ENCODE data around the gene TIMP4. TPM values are rescaled to one million over a fixed set of nuclear protein-coding genes. Genes with fewer than 3 reads are reported as not detected.

Gene TIMP4
- total and polyA plus RNA-seq, 3 donors from 2014 or later: 0.95 to 3.3 (median 1.3) TPM

DNA sequence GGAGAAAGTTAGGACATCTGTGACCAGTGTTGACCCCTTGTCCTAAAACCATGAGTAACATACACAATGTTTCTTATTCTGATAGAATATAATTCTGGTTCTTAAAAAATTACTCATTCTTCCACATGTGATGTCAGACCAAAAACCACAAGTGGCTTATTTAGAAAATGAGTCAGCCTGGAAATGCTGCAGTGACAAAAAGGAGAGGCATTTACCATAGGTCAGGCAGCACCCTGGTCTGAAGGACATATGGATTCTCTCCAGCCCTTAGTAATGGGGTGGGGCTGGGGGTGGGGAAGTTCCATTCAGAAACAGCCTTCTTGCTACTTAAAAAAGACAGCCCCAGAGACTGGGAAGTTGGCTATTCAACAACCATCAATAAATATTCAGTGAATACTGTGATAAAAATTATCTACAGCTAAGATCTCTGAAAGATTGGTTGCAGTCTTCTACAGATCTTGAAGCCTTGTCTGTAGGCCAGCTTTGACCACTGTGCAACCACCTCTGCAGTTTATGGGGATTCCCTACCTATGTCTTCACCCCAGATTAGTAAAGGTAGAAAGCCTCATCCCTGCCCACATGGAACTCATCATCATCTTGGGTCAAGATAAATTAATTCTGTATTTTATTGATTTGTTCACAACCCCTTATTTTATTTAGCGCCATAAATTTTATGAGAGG, 34.9 kb upstream of the TIMP4 start:
- Histone ChIP-seq H3K36me3 (ENCODE audit: low read depth, missing control alignments) (no peaks in the 10 kb centered on the region), H3K4me3 (no peak overlapping the region), H3K27me3 (no peaks in the 10 kb centered on the region), H3K27ac (no peak overlapping the region), H3K4me1 (no peaks in the 10 kb centered on the region), H3K9me3 (no peaks in the 10 kb centered on the region)
- intact Hi-C loops (cut with DNase I; ENCODE audit: low total_unique reads): no loop called here
- DNase-seq: no peak
- no peak for TF ChIP-seq POLR2A (IDR thresholded peaks at IDR 0.05)
- no peak for TF ChIP-seq CTCF (IDR thresholded peaks at IDR 0.05)
- WGBS, 2 donors: 96 to 97% methylated on average over 1 of the region's 1 CpG

DNA sequence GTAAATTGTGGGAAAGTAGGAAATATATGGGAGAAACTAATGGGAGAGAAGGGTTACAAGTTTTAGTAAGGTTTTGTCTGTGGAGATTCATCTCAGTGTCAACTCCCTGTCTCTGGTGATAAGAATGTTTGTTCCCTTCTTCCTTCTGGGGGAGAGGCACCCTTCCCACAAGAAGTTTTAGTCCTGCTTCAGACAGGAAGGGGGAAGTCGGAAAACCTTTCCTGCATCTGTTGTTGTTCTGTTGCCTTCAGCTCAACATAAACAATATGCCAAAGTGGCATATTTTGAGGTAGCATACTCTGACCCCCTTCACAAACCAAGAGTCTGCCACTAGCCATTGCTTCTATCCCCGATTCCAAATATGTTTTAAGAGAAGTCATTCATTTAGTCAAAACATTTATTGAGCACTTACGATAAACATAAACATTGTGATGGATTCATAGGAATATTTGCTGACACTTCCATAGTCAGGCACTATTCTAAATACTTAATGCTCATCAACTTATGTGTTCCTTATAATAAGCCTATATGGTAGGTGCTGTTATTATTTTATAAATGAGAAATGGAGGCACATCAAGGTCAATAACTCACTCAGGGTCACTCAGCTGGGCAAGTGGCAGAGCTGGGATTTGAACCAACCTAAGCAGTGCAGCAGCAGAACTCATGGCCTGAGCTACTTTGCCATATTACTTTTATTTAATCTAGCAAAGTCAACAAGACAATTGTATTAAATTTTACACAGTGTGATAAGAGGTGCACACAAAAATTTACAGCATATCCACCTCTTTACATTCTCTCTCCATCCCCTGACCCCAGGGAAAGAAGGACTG, 34.2 kb upstream of the TIMP4 start:
- no peak for DNase-seq
- TF ChIP-seq CTCF (IDR thresholded peaks at IDR 0.05) (no peak), POLR2A (IDR thresholded peaks at IDR 0.05) (no peak)
- no peak overlapping the region for H3K27ac ChIP-seq
- H3K4me3 ChIP-seq: no peak overlapping the region
- WGBS, 2 donors: 89 to 95% methylated on average over 3 of the region's 3 CpGs
- intact Hi-C loops (cut with DNase I; ENCODE audit: low total_unique reads): no loop called here
- no peaks in the 10 kb centered on the region for H3K27me3 ChIP-seq
- no peaks in the 10 kb centered on the region for H3K4me1 ChIP-seq
- no peaks in the 10 kb centered on the region for H3K9me3 ChIP-seq
- H3K36me3 ChIP-seq (ENCODE audit: low read depth, missing control alignments): no peaks in the 10 kb centered on the region

GRCh38 chr3:12192173-12192572, 33.5 kb upstream of the TIMP4 start:
- Histone ChIP-seq H3K27me3 (no peaks in the 10 kb centered on the region), H3K4me1 (no peaks in the 10 kb centered on the region), H3K4me3 (no peak overlapping the region), H3K36me3 (ENCODE audit: low read depth, missing control alignments) (no peaks in the 10 kb centered on the region), H3K27ac (no peak overlapping the region), H3K9me3 (no peaks in the 10 kb centered on the region)
- no peak for TF ChIP-seq POLR2A (IDR thresholded peaks at IDR 0.05)
- TF ChIP-seq CTCF (IDR thresholded peaks at IDR 0.05): no peak
- intact Hi-C loops (cut with DNase I; ENCODE audit: low total_unique reads): no loop called here
- WGBS, 2 donors: 92 to 93% methylated on average over 8 of the region's 8 CpGs
- no peak for DNase-seq

GRCh38 chr3:12191559-12191958, 32.8 kb upstream of the TIMP4 start:
- no peaks in the 10 kb centered on the region for H3K36me3 ChIP-seq (ENCODE audit: low read depth, missing control alignments)
- no peak overlapping the region for H3K27ac ChIP-seq
- 94 to 96% methylated on average over 5 of the region's 5 CpGs for WGBS, 2 donors
- H3K4me3 ChIP-seq: no peak overlapping the region
- H3K27me3 ChIP-seq: no peaks in the 10 kb centered on the region
- DNase-seq: no peak
- H3K9me3 ChIP-seq: no peaks in the 10 kb centered on the region
- TF ChIP-seq POLR2A (IDR thresholded peaks at IDR 0.05) (no peak), CTCF (IDR thresholded peaks at IDR 0.05) (no peak)
- intact Hi-C loops (cut with DNase I; ENCODE audit: low total_unique reads): no loop called here
- no peaks in the 10 kb centered on the region for H3K4me1 ChIP-seq

Measured in testis (tissue), 3 donors.